A549 (cell line): Measurements from ENCODE around the gene NAPA.

Experiments
- CTCF ChIP-seq: fragments of >200 bp; sonication (Bioruptor Twin); formaldehyde crosslinking; IDR thresholded peaks from 3 replicates; pipeline ENCODE4 v1.5.1; 2016
- RCOR1 ChIP-seq: fragments of 150-350 bp; IDR thresholded peaks from 2 replicates; pipeline ENCODE4 v1.6.1; 2014; ENCODE audit warnings: antibody characterized with exemption, low read length, low read depth

DNA sequence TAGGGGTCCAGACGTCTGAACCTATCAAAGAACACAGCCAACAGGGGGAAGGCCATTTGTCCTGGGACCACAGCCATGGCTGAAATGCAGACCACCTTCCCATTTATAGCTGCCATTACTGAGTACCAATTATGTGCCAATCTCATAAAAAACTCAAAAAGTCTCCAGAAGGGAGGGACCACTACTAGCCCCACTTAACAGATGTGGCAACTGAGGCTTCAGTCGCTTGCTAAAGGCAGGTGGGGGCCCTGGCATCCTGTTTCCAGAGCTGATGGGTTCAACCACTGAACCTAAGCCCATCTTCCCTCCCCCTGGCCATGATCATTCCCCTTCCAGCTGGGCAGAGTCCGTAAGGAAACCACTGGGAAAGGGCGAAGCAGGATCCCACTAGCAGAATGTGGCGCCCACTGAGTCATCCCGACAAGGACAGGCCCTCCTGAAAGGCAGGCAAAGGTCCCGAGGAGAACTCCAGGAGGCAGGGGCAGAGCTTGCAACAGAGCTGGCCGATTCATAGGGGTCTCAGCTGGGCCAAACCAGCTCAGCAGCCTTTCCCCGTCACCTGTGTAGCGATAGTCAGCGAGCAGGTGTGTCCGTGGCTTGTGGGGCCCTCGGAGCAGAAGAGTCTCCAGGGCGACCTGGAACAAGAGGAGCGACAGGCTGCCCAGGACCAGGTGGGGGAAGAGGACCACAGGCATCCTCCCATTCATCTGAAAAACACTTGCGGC is 14.3 kb upstream of the NAPA start:
- no peak for TF ChIP-seq CTCF
- no peak for TF ChIP-seq RCOR1
